Liver (tissue), 9 donors: ENCODE results near the gene SLC25A19. TPM values are rescaled to one million over a fixed set of nuclear protein-coding genes. Genes with fewer than 3 reads are reported as not detected.

Source experiments
- DNase-seq: peaks from one replicate; pipeline ENCODE4 v3.0.0-alpha.2; 2017; ENCODE audit warnings: low spot score
- H3K27ac ChIP-seq, 2 donors: one replicate each; pipeline ENCODE4 v1.7.0; 2013; ENCODE audit warnings: inconsistent platforms in 2 of 2, low read length in 2 of 2, control low read depth in 1 of 2, low read depth in 1 of 2, mild to moderate bottlenecking in 1 of 2
- H3K27me3 ChIP-seq, 4 donors: one replicate each; pipeline versions ENCODE4 v1.6.1 to v1.7.0; 2013; ENCODE audit warnings: low read length in 3 of 4, inconsistent platforms in 1 of 4, mild to moderate bottlenecking in 1 of 4, moderate library complexity in 1 of 4; ENCODE audit not compliant: control insufficient read depth in 4 of 4, insufficient read depth in 4 of 4
- H3K36me3 ChIP-seq, 4 donors: one replicate each; pipeline versions ENCODE4 v1.6.1 to v1.7.0; 2013; ENCODE audit warnings: low read length in 3 of 4, mild to moderate bottlenecking in 3 of 4, low read depth in 1 of 4, moderate library complexity in 1 of 4; ENCODE audit not compliant: control insufficient read depth in 4 of 4, insufficient read depth in 3 of 4
- H3K4me1 ChIP-seq, 4 donors: one replicate each; pipeline versions ENCODE4 v1.6.1 to v1.7.0; 2013; ENCODE audit warnings: low read length in 3 of 4, mild to moderate bottlenecking in 3 of 4, moderate library complexity in 1 of 4; ENCODE audit not compliant: control insufficient read depth in 4 of 4, insufficient read depth in 4 of 4
- H3K4me3 ChIP-seq, 3 donors: one replicate each; pipeline versions ENCODE4 v1.6.1 to v1.7.0; 2013; ENCODE audit warnings: low read length in 3 of 3, control low read depth in 1 of 3, low read depth in 1 of 3, mild to moderate bottlenecking in 1 of 3
- H3K9ac ChIP-seq, 2 donors: one replicate each; pipeline ENCODE4 v1.7.0; 2013; ENCODE audit warnings: low read length in 2 of 2, mild to moderate bottlenecking in 2 of 2, moderate library complexity in 2 of 2, control low read depth in 1 of 2, low read depth in 1 of 2
- H3K9me3 ChIP-seq, 4 donors: one replicate each; pipeline versions ENCODE4 v1.6.1 to v1.7.0; 2013; ENCODE audit warnings: low read length in 3 of 4; ENCODE audit not compliant: control insufficient read depth in 4 of 4
- EGR1 ChIP-seq, 2 donors: IDR thresholded peaks; 2 replicates each; pipeline ENCODE4 v1.6.1; 2016 to 2018; ENCODE audit warnings: antibody characterized with exemption in 2 of 2, low read depth in 2 of 2
- FOXA1 ChIP-seq: IDR thresholded peaks from 2 replicates; pipeline ENCODE4 v1.6.1; 2016; ENCODE audit warnings: antibody characterized with exemption
- FOXA2 ChIP-seq: IDR thresholded peaks from 2 replicates; pipeline ENCODE4 v1.6.1; 2016; ENCODE audit warnings: antibody characterized with exemption
- GABPA ChIP-seq, 2 donors: IDR thresholded peaks in 1 of 2; conservative IDR thresholded peaks in 1 of 2; 2 replicates each; pipeline ENCODE4 v1.6.1; 2016; ENCODE audit warnings: antibody characterized with exemption in 2 of 2, mild to moderate bottlenecking in 1 of 2, moderate library complexity in 1 of 2
- HNF4A ChIP-seq, 2 donors: conservative IDR thresholded peaks; 2 replicates each; pipeline ENCODE4 v1.6.1; 2016; ENCODE audit warnings: antibody characterized with exemption in 2 of 2, mild to moderate bottlenecking in 2 of 2
- HNF4G ChIP-seq: IDR thresholded peaks from 2 replicates; pipeline ENCODE4 v1.6.1; 2016; ENCODE audit warnings: antibody characterized with exemption
- JUND ChIP-seq, 2 donors: IDR thresholded peaks; 2 replicates each; pipeline ENCODE4 v1.6.1; 2016; ENCODE audit warnings: antibody characterized with exemption in 2 of 2
- NR2F2 ChIP-seq: IDR thresholded peaks from 2 replicates; pipeline ENCODE4 v1.6.1; 2016; ENCODE audit warnings: antibody characterized with exemption
- RAD21 ChIP-seq, 2 donors: IDR thresholded peaks; 2 replicates each; pipeline ENCODE4 v1.6.1; 2016; ENCODE audit warnings: antibody characterized with exemption in 2 of 2, mild to moderate bottlenecking in 2 of 2
- RXRA ChIP-seq, 2 donors: IDR thresholded peaks; 2 replicates each; pipeline ENCODE4 v1.6.1; 2017 to 2018; ENCODE audit warnings: antibody characterized with exemption in 2 of 2, mild to moderate bottlenecking in 1 of 2
- SP1 ChIP-seq: IDR thresholded peaks from 2 replicates; pipeline ENCODE4 v1.6.1; 2018; ENCODE audit warnings: antibody characterized with exemption, mild to moderate bottlenecking
- TAF1 ChIP-seq: conservative IDR thresholded peaks from 2 replicates; pipeline ENCODE4 v1.6.1; 2016; ENCODE audit warnings: antibody characterized with exemption, mild to moderate bottlenecking
- YY1 ChIP-seq: IDR thresholded peaks from 2 replicates; pipeline ENCODE4 v1.6.1; 2016; ENCODE audit warnings: antibody characterized with exemption, mild to moderate bottlenecking
- WGBS: extraction: QIAGEN DNeasy Blood & Tissue Kit; methylation state at CpG from one replicate; pipeline ENCODE4 v1.1.7; 2013; 5-methylcytosine and 5-hydroxymethylcytosine counted together
- polyA plus RNA-seq, 2 donors: library from polyadenylated mRNA; stranded (reverse) in 1 of 2; unstranded in 1 of 2; fragments of 200-250 nt in 1 of 2; fragments of >200 nt in 1 of 2; fragmentation: Nextera tagmentation in 1 of 2; extraction: Ambion mirVana in 1 of 2; gene quantifications; one replicate each; pipeline versions ENCODE4 v1.2.1 to v1.2.3, GENCODE V29; 2013 to 2015
- total RNA-seq, 2 donors: library from RNA; depleted of rRNA; stranded (reverse); fragments of >200 nt; gene quantifications; one replicate each; pipeline ENCODE4 v1.2.3, GENCODE V29; 2014
- TF ChIP-seq, protein P1 (sequence below): fragments of 150-350 bp; IDR thresholded peaks from 2 replicates; pipeline ENCODE4 v1.5.1; 2017; ENCODE audit warnings: improper control_type of control experiment, low read depth, low read length; ENCODE audit not compliant: missing input control
- TF ChIP-seq, protein P2 (sequence below): IDR thresholded peaks from 2 replicates; pipeline ENCODE4 v1.6.1; 2016; ENCODE audit warnings: antibody characterized with exemption, mild to moderate bottlenecking
- TF ChIP-seq, protein P3 (sequence below): IDR thresholded peaks from 2 replicates; pipeline ENCODE4 v1.6.1; 2016; ENCODE audit warnings: antibody characterized with exemption
- TF ChIP-seq, protein P4 (sequence below): IDR thresholded peaks from 2 replicates; pipeline ENCODE4 v1.6.1; 2016; ENCODE audit warnings: antibody characterized with exemption
- TF ChIP-seq, protein P5 (sequence below): IDR thresholded peaks from 2 replicates; pipeline ENCODE4 v1.6.1; 2016; ENCODE audit warnings: antibody characterized with exemption
- donor health status: healthy.
- donor health status: healthy.
- donor health status: healthy.
- donor health status: healthy.
- donor health status: healthy.

Gene SLC25A19
- total and polyA plus RNA-seq, 4 donors: 4.7 to 9.5 (median 6.6) TPM

DNA sequence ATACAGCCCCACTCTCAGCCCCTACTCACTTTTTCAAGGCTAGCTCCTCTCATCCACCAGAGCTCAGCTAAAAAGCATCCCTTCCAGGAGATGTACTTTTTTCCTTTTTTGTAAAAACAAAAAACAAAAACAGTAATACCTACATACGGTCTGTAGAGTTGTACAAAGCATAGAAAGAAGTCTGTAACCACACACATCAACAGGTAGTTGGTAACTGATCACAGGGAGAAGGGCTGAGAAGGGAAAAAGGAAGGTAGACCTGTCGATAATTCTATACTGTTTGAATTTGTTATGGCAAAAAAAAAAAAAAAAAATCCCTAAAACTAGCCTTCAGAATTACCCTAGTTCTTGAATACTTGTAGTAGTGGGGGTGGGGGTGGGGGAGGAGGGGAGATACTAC, 874 bp downstream of the SLC25A19 start:
- H3K4me1 ChIP-seq: peaks cover 0 to 10% (median 7%) of the 10 kb centered on the region in 4 donors
- no peaks in the 10 kb centered on the region for H3K27me3 ChIP-seq
- 20% methylated on average over 2 of the region's 2 CpGs for WGBS
- TF ChIP-seq JUND (IDR thresholded peaks at IDR 0.05): no peak
- TF ChIP-seq FOXA2: no peak
- no peak for TF ChIP-seq GABPA (IDR thresholded peaks at IDR 0.05 in 1 of 2, conservative IDR thresholded peaks at IDR 0.05 in 1 of 2)
- TF ChIP-seq NR2F2: no peak
- peak overlapping the region; percentile 75 to 87 for H3K27ac ChIP-seq
- DNase-seq: no peak
- no peaks in the 10 kb centered on the region for H3K9me3 ChIP-seq
- H3K36me3 ChIP-seq: peaks cover 0 to 6% (median 0%) of the 10 kb centered on the region in 4 donors
- peak overlapping the region; percentile 58 to 92 (median 91) for H3K4me3 ChIP-seq
- peak overlapping the region in 1 of 2 donors; percentile 57 for H3K9ac ChIP-seq

DNA sequence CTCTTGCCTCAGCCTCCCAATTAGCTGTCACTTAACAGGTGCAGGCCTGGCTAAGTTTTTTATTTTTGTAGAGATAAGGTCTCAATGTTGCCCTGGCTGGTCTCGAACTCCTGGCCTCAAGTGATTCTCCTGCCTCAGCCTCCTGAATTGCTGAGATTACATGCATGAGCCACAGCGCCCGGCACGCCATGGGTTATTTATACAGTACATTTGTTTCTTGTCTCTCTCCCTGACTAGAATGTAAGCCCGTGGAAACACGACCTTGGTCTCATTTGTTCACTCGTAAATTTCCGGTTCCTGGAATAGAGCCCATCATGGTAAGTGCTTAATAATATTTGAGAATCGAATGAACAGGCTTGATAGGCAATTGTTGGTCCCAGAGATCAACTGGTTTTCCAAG, 2.0 kb downstream of the SLC25A19 start:
- DNase-seq: no peak
- Histone ChIP-seq H3K36me3 (peaks cover 0 to 8% (median 0%) of the 10 kb centered on the region in 4 donors), H3K4me3 (no peak overlapping the region), H3K27ac (no peak overlapping the region), H3K9me3 (no peaks in the 10 kb centered on the region), H3K9ac (no peak overlapping the region), H3K4me1 (peaks cover 0 to 10% (median 7%) of the 10 kb centered on the region in 4 donors), H3K27me3 (no peaks in the 10 kb centered on the region)
- TF ChIP-seq EGR1 (IDR thresholded peaks at IDR 0.05; ENCODE audit: low read depth in 2 of 2) (no peak), RXRA (IDR thresholded peaks at IDR 0.05) (no peak), TAF1 (no peak), HNF4A (conservative IDR thresholded peaks at IDR 0.05) (no peak), JUND (IDR thresholded peaks at IDR 0.05) (no peak), GABPA (IDR thresholded peaks at IDR 0.05 in 1 of 2, conservative IDR thresholded peaks at IDR 0.05 in 1 of 2) (no peak), FOXA2 (no peak)
- TF ChIP-seq, protein P1, sequence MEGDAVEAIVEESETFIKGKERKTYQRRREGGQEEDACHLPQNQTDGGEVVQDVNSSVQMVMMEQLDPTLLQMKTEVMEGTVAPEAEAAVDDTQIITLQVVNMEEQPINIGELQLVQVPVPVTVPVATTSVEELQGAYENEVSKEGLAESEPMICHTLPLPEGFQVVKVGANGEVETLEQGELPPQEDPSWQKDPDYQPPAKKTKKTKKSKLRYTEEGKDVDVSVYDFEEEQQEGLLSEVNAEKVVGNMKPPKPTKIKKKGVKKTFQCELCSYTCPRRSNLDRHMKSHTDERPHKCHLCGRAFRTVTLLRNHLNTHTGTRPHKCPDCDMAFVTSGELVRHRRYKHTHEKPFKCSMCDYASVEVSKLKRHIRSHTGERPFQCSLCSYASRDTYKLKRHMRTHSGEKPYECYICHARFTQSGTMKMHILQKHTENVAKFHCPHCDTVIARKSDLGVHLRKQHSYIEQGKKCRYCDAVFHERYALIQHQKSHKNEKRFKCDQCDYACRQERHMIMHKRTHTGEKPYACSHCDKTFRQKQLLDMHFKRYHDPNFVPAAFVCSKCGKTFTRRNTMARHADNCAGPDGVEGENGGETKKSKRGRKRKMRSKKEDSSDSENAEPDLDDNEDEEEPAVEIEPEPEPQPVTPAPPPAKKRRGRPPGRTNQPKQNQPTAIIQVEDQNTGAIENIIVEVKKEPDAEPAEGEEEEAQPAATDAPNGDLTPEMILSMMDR: no peak
- WGBS: 93% methylated on average over 9 of the region's 9 CpGs

DNA sequence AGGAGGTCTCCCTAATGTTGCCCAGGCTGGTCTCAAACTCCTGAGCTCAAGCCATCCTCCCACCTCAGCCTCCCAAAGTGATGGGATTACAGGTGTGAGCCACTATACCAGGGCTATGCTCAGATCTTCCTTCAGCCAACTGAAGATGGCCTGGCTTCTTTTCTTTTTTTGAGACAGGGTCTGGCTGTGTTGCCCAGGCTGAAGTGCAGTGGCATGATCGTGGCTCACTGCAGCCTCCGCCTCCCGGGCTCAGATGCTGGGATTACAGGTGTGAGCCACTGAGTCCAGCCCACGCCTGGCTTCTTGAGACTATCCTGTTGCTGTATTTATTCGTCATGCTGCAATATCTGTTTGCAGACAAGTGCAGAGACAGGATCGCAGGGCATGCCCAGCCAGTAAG, 4.1 kb downstream of the SLC25A19 start:
- no peak overlapping the region for H3K9ac ChIP-seq
- H3K4me1 ChIP-seq: peaks cover 0 to 10% (median 7%) of the 10 kb centered on the region in 4 donors
- no peak overlapping the region for H3K4me3 ChIP-seq
- peaks cover 0 to 15% (median 1%) of the 10 kb centered on the region in 4 donors for H3K36me3 ChIP-seq
- H3K27ac ChIP-seq: no peak overlapping the region
- H3K9me3 ChIP-seq: no peaks in the 10 kb centered on the region
- WGBS: 84% methylated on average over 6 of the region's 6 CpGs
- H3K27me3 ChIP-seq: no peaks in the 10 kb centered on the region
- no peak for DNase-seq
- TF ChIP-seq FOXA2: no peak
- TF ChIP-seq, protein P2, sequence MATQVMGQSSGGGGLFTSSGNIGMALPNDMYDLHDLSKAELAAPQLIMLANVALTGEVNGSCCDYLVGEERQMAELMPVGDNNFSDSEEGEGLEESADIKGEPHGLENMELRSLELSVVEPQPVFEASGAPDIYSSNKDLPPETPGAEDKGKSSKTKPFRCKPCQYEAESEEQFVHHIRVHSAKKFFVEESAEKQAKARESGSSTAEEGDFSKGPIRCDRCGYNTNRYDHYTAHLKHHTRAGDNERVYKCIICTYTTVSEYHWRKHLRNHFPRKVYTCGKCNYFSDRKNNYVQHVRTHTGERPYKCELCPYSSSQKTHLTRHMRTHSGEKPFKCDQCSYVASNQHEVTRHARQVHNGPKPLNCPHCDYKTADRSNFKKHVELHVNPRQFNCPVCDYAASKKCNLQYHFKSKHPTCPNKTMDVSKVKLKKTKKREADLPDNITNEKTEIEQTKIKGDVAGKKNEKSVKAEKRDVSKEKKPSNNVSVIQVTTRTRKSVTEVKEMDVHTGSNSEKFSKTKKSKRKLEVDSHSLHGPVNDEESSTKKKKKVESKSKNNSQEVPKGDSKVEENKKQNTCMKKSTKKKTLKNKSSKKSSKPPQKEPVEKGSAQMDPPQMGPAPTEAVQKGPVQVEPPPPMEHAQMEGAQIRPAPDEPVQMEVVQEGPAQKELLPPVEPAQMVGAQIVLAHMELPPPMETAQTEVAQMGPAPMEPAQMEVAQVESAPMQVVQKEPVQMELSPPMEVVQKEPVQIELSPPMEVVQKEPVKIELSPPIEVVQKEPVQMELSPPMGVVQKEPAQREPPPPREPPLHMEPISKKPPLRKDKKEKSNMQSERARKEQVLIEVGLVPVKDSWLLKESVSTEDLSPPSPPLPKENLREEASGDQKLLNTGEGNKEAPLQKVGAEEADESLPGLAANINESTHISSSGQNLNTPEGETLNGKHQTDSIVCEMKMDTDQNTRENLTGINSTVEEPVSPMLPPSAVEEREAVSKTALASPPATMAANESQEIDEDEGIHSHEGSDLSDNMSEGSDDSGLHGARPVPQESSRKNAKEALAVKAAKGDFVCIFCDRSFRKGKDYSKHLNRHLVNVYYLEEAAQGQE: no peak
- no peak for TF ChIP-seq SP1
- TF ChIP-seq, protein P3, sequence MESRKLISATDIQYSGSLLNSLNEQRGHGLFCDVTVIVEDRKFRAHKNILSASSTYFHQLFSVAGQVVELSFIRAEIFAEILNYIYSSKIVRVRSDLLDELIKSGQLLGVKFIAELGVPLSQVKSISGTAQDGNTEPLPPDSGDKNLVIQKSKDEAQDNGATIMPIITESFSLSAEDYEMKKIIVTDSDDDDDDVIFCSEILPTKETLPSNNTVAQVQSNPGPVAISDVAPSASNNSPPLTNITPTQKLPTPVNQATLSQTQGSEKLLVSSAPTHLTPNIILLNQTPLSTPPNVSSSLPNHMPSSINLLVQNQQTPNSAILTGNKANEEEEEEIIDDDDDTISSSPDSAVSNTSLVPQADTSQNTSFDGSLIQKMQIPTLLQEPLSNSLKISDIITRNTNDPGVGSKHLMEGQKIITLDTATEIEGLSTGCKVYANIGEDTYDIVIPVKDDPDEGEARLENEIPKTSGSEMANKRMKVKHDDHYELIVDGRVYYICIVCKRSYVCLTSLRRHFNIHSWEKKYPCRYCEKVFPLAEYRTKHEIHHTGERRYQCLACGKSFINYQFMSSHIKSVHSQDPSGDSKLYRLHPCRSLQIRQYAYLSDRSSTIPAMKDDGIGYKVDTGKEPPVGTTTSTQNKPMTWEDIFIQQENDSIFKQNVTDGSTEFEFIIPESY: no peak
- no peak for TF ChIP-seq GABPA (IDR thresholded peaks at IDR 0.05 in 1 of 2, conservative IDR thresholded peaks at IDR 0.05 in 1 of 2)
- no peak for TF ChIP-seq EGR1 (IDR thresholded peaks at IDR 0.05; ENCODE audit: low read depth in 2 of 2)
- no peak for TF ChIP-seq JUND (IDR thresholded peaks at IDR 0.05)
- TF ChIP-seq HNF4A (conservative IDR thresholded peaks at IDR 0.05): no peak
- TF ChIP-seq, protein P4, sequence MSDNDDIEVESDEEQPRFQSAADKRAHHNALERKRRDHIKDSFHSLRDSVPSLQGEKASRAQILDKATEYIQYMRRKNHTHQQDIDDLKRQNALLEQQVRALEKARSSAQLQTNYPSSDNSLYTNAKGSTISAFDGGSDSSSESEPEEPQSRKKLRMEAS: no peak
- TF ChIP-seq, protein P5, sequence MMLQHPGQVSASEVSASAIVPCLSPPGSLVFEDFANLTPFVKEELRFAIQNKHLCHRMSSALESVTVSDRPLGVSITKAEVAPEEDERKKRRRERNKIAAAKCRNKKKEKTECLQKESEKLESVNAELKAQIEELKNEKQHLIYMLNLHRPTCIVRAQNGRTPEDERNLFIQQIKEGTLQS: no peak
- no peak for TF ChIP-seq HNF4G
- TF ChIP-seq RXRA (IDR thresholded peaks at IDR 0.05): no peak
- TF ChIP-seq YY1: no peak
- TF ChIP-seq NR2F2: no peak
- no peak for TF ChIP-seq RAD21 (IDR thresholded peaks at IDR 0.05)
- no peak for TF ChIP-seq FOXA1
